Raji (cell line): ENCODE measurements around the gene HSPBAP1.

Experiments used
- POLR2A ChIP-seq: IDR thresholded peaks from 2 replicates; pipeline ENCODE4 v1.6.1; 2011; ENCODE audit warnings: low read depth, low read length, control low read depth; ENCODE audit not compliant: insufficient read depth

Gene HSPBAP1

DNA sequence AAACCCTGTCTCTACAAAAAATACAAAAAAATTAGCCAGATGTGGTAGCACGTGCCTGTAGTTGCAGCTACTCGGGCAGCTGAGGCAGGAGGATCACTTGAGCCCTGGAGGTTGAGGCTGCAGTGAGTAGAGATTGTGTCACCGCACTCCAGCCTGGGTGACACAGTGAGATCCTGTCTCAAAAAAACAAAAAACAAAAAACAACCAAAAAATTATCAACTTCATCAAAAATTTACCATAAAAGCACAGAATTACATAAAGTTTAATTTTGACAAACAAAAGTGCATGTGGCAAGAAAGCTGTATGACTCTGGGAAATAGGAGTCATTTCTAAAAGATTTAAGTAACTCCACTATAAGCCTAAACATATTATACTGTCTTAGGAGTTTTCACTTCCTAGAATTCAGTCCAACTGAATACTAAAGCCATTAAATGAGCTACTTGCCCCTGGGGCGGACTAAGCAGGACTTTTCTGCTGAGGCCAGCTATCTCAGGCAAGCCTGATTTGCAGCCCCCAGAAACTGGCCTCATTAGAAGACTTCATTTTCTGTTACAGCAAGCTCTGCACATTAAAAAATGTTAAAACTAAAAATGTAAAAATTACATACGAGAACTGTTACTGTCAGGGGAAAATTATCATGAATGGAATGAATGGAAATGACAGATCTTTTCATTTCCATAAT lies 23.0 kb downstream of the HSPBAP1 start:
- TF ChIP-seq POLR2A = no peak

DNA sequence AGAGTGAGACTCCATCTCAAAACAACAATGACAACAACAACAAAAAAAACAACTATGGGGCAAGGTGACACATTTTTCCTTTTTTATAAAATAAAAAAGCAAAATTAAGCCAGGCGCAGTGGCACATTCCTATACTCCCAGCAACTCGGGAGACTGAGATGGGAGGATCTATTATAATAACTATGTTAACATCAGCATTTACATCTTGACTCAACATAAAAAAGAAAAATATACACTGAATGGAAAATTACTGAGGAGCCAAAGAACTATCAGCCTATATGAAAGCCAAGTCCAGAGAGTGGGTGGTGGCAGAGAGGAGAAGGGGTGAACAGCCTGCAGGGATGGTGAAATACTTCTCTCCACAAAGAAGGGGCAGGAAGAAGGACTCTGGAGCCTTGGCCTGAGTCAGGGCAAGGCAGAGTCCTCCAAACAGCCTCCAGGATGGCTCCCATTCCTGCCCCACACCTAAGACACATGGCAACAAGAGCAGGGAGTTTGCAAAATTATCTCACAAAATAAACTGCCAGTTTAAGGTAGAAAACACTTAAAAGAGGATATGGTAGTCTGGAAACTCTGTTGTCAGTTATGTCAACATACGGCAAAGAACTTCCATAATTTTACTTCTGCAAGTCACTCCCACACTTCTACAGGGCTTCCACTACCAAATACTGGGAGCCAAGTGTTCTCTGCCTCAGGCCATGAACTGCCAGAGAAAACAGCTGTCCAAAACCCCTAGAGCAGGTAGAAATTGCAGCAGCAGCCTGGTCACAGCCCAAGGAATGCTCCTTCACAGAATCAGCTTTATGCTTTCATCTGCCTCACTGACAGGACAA lies 25.9 kb downstream of the HSPBAP1 start:
- no peak for TF ChIP-seq POLR2A

DNA sequence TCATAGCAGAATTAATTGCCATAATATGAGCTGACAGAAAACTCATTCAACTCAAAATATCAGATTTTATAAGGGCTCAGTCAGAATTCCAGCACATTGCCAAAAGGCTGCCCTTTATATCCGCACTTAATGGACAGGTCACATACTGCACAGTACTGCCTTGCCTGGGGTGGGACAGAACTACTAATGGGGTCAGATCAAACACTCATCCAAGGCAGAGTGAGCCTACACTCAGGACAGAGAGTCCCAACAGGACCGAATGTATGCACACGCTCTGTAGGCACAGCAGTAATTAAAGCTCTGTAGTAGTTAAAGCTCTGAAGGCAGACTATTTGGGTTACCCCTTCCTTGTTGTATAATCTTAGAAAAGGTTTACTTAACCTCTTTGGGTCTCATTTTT lies 27.2 kb downstream of the HSPBAP1 start:
- no peak for TF ChIP-seq POLR2A

- TF ChIP-seq POLR2A = no peak
Measured at GRCh38 chr3:122760453-122761271, 33.0 kb downstream of the HSPBAP1 start.

- no peak for TF ChIP-seq POLR2A
Measured at GRCh38 chr3:122758877-122759560, 34.6 kb downstream of the HSPBAP1 start.

DNA sequence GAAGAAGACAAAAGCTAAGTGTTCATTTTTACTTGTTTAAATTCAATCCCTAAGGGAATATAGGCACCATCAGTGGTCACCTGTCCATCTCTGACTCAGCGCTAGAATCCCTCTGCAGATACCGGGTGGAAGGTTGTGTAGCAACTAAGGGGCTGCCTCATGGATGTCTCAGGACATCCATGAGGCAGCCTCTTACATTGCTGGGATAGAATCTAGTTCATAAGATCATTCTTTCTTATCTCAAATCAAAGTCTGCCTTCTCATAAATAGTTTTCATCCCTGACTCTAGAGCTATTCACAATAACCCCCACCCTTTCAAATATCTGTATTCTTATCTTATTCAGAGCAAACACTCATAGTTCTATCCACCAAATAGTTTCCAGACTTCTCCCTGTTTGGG lies 38.1 kb downstream of the HSPBAP1 start:
- TF ChIP-seq POLR2A = no peak

DNA sequence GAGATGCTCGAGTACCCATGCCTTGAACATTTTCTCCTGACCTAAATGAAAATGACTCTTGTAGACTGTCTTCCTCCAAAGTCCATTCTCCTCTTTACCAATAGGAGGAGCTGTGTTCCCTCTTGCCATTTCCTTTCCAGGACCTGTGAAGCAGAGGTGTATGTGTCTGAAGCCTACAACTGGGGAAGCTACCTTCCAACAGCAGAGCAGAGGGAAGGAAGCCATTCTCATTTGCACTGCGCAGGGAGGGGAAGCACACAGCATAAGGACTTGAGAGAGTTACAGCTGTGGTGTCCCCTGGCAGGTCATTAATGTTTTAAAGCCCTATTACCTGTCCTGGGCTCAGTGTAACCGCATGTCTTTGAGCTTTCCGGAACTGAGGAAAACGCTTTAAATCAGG lies 38.7 kb downstream of the HSPBAP1 start:
- TF ChIP-seq POLR2A = no peak

- no peak for TF ChIP-seq POLR2A
Measured at GRCh38 chr3:122748347-122748746, 45.3 kb downstream of the HSPBAP1 start.

- TF ChIP-seq POLR2A = no peak
Measured at GRCh38 chr3:122745369-122746021, 48.1 kb downstream of the HSPBAP1 start.

- TF ChIP-seq POLR2A = no peak
Measured at GRCh38 chr3:122743581-122744120, 50.0 kb downstream of the HSPBAP1 start.

GRCh38 chr3:122742234-122742633 lies 51.4 kb downstream of the HSPBAP1 start:
- no peak for TF ChIP-seq POLR2A

DNA sequence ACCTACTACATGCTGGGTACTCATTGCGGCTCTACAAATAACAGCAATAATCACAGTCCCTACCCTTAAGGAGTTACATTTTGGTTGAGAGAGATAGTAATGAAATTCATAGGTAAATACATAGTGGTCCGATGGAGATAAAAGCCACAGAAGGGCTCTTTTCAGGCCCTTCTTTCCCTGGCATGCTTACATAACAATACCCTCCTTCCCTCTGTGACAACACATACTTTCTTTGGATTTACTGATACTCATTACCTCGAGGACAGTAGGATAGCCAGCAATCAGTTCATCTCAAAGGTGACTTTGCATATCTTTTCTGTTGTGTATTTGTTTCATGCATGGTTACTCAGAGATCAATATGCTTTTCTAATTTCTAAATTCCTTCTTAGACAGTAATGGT lies 54.5 kb downstream of the HSPBAP1 start:
- TF ChIP-seq POLR2A = no peak

DNA sequence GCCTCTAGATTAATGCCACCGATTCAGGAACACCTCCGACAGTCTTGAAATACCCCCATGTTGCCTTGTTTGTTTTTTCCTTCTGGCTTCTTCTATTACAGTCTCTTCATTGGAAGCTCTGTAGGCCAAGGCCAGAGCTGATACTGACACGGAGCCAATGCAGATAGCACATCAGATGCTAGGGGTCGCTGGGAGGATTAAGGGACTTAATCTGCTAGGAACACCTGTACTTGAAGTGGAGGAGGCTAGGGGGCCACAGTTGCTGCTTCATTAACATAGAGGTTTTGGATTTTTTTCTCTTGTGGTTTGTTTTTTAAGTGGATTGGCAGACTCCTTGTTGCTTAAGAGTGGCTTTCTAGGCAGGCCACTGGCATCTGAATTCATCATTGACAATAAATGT lies 63.4 kb downstream of the HSPBAP1 start:
- no peak for TF ChIP-seq POLR2A
